Hair follicle dermal papilla cell (primary cell): Measurements from ENCODE around the gene CADPS. TPM values are rescaled to one million over a fixed set of nuclear protein-coding genes. Genes with fewer than 3 reads are reported as not detected.

Experiments used
- small RNA-seq: library from RNA; depleted of rRNA; stranded (forward); fragments of <200 nt; gene quantifications from one replicate; pipeline ENCODE3, GENCODE V24; 2012
- total RNA-seq: library from RNA; depleted of rRNA; stranded (reverse); fragments of >200 nt; gene quantifications from 2 replicates; pipeline ENCODE4 v1.2.3, GENCODE V29; 2012

The CADPS gene
- 6.9 and 7.0 TPM in 2 replicates for total RNA-seq

GRCh38 chr3:62874711-62875557, at the start of gene CADPS:
TSS of gene CADPS (minus strand) at chr3:62875416. CDS start at chr3:62875029, 387 bp downstream.

GRCh38 chr3:62373215-62373614, 502.0 kb downstream of the CADPS start, which contains the start of gene FEZF2:
TSS of gene FEZF2 (minus strand) at chr3:62373550. CDS start at chr3:62372868, 682 bp downstream.

Small RNAs within 50 kb of the gene (small RNA-seq; reads per million reads assigned to genes)
- gene RN7SL863P (not detected), gene RNU6-139P (not detected)
